ENCODE measurements around the gene RMRP.

- TF ChIP-seq EZH2phosphoT487 (IDR thresholded peaks at IDR 0.05; ENCODE audit: borderline replicate concordance, low read length) (no peak), CTCF (IDR thresholded peaks at IDR 0.05; ENCODE audit: low read depth, low read length, poor library complexity, severe bottlenecking) (no peak)
These were observed 11.7 kb upstream of the RMRP start for GRCh38 chr9:35669331-35670145.
